ENCODE results near the gene CDKN2B.
"Not testable (repeated sequence)": the region's sequence is repeated elsewhere in the genome, so short reads cannot be mapped to it uniquely, and the experiment has no call there.

Gene CDKN2B, protein sequence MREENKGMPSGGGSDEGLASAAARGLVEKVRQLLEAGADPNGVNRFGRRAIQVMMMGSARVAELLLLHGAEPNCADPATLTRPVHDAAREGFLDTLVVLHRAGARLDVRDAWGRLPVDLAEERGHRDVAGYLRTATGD

DNA sequence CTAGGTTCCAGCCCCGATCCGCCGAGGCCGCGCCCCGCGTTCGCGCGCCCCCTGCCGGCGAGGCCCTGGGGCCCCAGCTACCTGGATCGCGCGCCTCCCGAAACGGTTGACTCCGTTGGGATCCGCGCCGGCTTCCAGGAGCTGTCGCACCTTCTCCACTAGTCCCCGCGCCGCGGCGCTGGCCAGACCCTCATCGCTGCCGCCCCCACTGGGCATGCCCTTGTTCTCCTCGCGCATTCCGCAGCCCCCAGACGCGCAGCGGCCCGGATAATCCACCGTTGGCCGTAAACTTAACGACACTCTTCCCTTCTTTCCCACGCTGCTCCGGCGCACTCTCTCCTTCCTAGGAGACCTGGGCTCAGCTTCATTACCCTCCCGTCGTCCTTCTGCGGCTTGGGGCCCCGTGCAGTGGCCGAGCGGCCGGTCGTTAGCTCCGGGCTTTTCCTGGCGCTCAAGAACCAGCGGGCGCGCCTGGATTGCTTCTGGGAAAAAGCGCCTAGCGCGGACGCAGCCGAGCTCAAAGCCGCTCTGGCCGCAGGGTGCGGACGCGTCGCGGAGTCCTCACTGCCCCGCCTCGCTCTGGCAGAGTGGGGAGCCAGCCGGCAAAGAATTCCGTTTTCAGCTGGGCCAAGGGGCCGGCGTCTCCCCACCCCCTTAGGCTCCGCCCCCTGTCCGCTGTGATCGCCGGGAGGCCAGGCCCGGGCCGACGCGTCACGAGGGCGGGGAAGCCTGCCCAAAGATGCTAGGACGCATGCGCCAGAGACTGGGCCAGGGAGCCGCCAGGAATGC is at the start of gene CDKN2B:
Gene CDKN2B (minus strand): TSS at position 589 of the 789 bp plus-strand sequence. CDS start 352 bp downstream, at position 237.
- DNase-seq, result no peak

DNA sequence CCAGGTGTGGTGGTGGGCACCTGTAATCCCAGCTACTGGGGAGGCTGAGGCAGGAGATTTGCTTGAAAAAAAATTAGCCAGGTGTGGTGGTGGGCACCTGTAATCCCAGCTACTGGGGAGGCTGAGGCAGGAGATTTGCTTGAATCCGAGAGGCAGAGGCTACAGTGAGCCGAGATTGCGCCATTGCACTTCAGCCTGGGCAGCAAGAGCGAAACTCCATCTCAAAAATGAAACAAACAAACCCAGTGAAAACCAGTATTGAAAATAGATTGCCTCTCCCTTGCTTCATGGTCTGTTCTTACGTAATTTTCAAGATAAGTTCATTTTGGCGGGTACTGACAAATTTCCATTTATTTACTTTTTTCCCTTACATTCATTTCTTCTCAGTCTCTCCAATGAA is 48.9 kb upstream of the CDKN2B start:
- DNase-seq, result not testable (repeated sequence)

DNA sequence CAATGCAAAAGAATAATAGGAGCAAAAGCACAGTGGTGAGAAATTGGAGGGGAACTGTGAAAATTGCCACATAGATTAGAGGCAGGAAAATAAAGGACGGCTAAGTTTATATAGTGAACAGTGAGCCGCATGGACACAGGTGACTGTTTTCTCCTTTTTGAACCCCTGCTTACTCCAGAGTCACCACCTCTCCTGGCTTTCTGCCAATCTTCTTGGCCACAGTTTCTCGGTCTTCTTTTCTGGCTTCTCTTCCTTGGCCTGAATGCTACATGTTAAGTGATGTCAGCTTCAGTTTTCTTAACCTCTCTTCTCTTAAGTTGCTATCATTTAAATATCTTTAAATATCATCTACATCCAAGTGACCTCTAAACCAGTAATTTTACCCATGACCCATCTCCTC is 47.3 kb upstream of the CDKN2B start:
- DNase-seq, result no peak

DNA sequence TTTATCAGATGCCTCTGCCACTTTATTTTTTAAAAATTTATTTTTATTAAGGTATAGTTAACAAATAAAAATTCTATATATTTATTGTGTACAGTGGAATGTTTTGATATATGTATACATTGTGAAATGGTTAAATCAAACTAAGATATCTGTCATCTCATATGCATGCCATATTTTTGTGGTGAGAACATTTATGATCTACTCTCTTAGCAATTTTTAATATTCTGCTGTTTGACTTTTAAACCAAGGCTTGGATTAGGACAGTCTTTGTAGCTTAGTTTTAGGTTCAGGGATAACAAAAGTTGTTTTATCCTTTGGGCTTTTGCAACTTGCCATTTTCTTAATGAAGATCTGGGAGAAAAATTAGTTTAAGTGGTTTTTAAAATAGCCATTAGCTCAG is 46.0 kb upstream of the CDKN2B start:
- DNase-seq, result no peak

DNA sequence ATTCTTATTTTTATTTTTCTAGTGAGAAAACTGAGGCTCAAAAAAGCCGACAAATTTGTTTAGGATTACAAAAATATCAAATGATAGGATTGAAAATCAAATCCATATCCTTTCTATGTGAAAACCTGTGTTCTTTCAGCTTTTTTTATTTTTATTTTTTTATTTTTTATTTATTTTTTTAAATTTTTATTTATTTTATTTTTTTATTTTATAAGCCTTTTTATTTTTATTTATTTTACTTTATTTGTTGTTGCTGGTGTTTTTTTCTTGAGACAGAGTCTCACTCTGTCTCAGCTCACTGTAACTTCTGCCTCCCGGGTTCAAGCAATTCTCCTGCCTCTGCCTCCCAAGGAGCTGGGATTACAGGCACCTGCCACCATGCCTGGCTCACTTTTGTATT is 45.4 kb upstream of the CDKN2B start:
- DNase-seq, result no peak

DNA sequence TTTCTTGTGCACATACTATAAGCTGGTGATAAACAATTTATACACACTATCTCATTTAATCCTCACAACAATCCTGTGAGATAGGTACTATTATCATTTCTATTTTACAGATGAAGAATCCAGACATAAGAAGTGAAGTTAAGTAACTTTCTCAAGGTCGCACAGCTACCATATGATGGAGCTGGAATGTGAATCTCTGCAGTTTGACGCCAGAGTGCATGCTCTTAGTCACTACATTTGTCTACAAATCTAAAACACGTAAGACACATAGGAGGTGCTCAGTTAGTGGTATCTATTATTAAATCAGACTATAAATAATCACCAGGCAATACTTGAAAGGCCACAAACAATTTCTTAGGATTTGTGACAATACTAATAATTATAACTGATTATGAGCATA is 45.0 kb upstream of the CDKN2B start:
- DNase-seq, result no peak

DNA sequence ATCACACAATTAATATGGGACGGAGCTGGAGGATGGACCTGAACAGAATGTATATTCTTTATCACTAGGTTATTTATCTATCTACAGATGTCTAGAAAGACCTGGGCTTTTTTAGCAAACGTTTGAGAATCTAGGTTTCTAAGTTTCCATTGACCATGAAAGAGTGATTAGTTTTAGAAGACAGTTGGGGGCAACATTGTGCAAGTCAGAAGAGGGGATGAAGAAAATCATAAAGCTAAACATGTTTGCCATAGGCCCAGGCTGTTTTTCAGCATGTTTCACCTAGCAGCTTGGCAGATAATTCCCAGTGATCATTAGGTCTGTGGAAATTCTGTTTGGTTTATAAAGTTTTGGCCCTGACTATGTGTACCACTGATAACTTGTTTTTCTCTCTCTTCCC is 44.1 kb upstream of the CDKN2B start:
- no peak for DNase-seq

DNA sequence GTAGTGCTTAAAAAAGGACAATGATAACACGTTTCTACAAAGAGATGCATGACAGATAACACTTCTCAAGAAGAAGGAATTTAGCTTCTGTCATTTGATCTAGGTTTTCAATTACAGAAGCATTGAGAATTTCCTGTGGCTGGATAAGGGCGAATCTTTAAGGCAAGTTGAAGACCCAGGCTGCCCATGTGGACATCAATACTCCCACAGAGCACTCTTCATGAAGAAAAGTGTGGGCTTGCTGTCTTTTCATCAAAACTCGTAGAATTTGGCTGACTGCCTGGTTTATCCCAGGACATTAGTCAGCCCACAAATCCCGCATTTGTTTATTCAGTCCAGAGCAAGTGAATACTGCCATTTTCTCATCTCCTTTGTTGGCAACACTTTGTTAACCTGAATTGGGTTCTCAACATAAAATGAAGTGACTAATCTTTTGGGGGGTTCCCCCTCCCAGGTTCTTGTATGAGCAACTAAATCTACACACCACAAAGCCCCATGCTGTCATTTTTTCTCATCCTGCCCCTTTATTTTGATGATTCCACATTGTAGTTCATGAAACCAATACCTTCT is 43.4 kb upstream of the CDKN2B start:
- DNase-seq, result no peak

DNA sequence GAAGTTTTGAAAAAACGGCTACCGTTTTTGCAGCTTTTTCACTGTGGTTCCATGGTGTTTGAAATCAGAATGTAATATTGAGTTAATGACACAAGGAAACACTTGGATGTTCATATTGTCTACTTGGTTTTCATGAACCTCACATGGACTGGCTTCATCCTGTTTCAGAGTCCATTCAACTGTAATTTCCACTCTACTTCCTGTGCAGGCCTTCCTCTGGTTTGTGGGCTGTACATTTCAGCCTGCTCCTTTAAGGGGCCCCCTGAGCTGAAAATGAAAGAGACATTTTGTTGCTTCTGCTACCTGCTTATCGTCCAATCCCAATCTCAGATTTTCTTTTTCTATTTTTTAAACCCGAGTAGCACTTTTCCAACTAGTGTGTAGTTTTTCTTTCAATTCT is 41.8 kb upstream of the CDKN2B start:
- DNase-seq, result peak; percentile 33

DNA sequence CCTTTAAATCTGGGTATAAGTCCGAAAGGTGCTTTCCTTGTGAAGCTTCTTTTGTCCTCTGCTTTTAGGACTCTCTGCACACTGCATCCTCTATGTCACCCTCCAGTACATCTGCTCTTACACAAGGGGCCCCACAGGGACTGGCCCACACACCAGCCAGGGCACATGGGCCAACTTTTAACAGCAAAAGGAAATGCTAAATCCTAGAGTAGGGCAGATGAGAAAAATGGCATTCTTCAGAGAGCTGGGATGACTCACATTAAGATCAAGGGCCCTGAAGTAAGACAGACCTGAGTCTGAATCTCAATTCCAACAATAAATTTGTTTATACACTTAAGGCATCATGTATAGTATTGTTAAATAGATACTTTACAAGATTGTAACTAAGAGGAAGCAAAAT is 40.3 kb upstream of the CDKN2B start:
- no peak for DNase-seq

DNA sequence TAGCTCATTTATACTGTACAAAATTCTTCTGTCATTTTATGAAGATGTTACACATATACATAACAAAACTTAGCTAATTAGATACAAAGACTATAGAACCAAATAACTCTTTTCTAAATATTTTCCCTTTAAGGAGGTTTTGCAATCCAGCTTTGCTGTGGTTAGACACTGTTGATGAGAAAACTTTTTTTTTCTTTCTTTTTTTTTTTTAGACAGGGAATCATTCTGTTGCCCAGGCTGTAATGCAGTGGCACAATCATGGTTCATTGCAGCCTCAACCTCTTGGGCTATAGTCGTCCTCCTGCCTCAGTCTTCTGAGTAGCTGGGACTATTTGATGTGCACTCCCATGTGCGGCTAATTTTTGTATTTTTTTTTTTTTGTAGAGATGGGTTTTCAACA is 38.5 kb upstream of the CDKN2B start:
- no peak for DNase-seq

DNA sequence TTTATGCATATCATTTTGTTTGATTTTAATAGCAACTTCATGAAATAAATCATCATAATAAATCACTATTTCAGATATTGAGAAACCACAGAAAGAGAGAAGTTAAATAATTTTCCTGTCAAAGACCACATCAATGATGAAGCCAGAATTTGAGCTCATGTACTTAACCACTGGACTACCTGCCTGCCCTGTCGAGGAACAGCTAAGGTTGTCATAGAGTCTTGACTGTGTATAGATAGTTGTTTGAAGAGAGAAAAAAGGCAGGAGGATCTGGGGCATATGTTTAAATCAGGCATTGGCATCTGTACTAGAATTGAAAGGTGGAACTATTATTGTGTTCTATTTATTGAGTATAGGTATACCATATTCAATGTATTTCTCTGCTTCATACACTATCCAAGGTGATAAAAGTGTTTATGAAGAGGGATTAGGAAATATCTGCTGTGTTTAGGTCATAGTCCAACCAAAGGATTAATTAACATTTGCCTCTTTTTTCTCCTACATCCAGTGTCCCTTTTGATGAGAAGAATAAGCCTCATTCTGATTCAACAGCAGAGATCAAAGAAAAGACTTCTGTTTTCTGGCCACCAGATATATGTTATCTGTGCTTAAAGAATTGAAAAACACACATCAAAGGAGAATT is 37.3 kb upstream of the CDKN2B start:
- DNase-seq, result no peak

DNA sequence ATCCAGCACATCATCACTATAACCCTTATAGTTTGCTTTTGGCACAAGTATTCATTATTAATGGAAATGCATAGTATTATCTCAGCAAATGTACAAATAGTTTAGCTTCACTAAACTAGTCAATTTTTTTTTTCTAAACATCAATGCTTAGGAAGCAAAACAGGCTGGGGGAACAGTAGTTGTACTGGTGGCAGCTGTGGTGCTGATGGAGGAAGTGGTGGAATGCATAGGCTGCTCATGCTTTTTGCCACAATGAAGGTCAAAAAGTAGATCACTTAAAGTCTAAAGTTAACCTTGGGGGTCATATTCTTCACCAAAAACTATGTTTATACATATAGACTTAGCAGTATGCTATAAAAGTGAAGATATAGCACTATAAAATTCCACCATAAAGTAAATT is 36.3 kb upstream of the CDKN2B start:
- DNase-seq, result no peak

DNA sequence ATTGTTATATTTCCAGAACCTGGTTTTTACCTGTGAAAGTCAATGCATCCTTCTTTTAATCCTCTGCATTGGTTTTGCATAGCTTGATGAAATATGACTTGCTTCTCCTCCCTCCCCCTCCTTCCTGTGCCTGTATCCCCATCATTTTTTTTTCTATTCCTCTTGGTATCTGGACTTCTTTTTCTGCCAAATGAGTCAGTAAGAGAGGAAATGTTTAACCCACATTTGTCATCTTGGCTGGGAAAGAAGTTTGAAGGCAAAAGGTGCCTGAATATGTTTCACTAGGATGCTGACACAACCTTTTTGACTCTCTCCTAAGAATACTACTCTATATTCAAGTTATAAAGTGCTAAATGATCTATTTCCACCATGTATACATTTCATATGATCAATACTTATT is 35.5 kb upstream of the CDKN2B start:
- DNase-seq, result no peak

DNA sequence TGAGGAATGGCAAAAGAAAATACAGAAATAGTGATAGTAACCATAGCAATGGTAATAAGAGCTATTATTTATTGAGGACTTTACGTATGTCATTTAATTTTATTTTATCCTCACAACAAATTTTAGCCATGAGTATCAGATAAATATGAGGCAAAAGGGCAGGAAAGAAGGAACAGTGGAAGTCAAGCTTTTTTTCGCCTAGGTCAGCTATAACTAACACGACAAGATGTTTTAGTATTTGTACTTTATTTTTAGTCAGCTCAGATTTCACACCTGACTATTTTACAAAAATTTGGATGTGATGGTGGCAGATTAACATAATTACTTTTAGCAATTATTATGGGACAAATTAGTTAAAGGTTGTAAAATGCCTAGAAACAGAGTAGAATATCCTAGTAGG is 34.8 kb upstream of the CDKN2B start:
- DNase-seq, result no peak

DNA sequence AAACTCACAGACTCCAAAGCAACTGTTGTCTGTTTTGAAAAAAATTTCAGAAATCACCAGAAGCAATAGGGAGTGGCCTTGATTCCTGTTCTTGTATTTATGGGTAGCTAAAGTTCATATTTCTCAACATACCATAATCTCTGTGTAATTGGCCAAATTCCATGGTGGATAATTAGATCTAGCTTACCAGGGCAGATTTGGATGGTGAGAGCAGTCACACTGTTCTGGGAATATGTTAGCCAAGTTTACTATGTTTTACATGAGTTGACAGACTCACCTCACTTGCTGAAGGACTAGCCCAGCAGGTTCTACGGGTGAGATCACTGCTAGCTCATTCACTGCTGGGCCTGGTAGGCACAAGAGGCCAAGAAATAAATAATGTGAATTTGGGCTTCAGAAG is 32.7 kb upstream of the CDKN2B start:
- DNase-seq, result no peak

DNA sequence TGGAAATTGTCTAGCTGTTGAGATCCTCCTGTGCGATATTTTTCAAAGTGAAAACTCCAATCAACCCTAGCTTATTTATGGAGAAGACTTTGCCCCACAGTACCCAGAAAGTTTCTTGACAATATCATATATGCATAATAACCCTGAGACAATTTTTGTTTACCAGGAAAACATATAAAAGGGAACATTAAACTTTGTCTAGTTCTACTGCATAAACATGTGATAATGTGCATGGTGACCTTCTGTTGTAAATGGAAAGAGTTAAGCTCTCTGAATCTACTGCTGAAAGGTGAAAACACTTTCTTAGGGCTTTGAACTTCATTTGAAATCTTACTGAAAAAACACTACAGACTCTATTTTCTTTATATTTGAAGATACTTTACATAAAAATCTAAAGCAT is 32.2 kb upstream of the CDKN2B start:
- DNase-seq, result no peak

DNA sequence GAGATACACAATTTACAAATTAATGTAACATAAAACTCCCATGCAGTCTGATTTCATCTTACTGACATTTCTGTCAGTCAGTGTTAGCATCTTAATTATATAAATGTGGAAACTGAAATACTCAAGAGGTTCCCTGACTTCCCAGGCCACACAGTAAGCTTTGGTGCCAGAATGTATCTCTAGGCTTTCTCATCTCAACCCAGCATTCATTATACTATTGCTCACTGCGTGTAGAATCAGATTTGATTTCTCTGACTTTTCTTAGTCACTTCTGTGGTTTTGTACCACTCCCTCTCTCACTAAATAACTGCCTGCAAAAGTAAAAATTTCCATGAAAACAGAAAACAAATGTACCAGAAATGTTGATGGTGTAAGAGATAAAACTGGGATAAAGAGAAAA is 31.7 kb upstream of the CDKN2B start:
- no peak for DNase-seq

DNA sequence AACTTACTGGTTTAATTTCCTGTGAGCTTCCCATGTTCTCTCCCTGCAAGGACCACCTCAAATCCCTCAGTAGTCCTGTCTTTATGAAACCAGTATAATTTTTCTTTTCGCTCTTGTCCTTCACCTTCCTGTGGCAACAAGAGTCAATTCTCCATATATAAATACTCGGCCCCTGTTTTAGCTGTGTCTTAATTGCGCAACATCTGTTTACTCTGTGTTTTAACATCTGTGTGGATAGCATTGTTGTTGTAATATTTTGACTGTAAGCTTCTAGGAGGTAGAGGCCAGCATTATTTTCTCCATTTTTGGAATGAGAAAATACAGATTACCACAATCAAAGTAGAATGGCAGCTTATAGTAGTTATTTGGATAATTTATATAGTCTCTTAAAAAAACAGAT is 30.2 kb upstream of the CDKN2B start:
- DNase-seq, result no peak

DNA sequence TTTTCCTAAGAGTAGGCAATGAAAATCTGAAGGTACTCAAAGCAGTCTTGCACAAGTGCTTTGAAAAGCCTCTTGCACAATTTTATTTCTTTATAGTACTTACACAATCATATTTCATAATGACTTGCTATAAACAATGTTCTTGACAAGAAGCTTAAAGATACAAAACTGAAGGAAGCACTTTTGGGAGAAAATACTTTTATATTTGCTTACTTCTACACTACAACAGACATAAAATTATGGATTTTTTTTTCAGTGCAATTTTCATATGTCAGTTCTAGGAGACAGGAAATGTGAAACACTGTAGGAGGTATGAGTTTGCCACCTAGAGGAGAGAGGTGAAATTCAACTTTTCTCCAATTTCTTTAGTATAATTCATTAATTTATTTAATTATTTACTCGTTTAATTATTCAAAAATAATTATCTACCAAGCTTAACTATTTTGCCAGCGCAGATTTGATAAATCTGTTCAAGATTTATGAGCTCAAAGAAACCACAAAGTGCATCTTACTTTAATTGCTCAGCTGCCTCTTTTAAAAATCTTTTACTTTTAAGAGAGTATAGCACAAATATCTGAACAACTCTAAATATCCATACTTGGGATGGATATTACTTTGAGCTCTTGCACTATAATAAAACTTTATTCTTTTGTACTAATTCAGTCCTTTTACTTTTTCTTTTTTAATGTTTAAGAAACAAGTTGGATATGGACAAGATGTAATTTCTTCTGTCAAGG is 29.0 kb upstream of the CDKN2B start:
- DNase-seq, result no peak

DNA sequence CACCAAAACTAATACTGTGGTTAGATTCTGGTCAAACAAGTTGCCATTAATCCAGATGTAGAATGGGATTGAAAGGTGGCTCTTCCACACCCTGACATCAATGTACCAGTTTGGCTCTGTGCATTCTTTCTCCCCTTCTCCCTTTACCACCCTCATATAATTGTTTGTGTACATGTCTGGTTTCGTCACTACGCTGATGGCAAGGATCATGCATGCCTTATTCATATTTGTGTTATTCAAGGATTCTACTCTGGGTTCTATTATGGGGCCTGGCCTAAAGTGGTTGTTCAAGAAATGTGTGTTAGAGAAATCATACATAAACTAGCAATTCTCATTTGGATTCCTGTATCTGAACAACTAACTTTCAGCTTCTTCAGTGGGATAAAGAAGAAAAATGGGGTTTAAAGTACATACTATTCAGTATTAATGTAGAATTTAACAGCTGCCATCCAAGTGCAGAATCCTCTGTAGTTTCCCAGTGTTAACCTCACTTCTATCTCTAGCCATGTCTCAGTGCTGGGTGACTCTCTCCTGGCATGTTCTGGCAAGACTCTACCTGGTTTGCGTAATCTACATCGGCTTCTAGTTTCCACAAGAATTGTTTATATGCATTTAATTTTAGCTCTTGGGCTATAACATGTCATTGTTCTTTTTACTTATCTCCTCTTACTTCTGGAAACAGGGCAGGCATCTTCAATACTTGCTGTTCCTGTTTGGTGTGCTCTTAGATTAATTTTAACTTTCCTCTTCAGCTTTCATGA is 27.9 kb upstream of the CDKN2B start:
- no peak for DNase-seq

DNA sequence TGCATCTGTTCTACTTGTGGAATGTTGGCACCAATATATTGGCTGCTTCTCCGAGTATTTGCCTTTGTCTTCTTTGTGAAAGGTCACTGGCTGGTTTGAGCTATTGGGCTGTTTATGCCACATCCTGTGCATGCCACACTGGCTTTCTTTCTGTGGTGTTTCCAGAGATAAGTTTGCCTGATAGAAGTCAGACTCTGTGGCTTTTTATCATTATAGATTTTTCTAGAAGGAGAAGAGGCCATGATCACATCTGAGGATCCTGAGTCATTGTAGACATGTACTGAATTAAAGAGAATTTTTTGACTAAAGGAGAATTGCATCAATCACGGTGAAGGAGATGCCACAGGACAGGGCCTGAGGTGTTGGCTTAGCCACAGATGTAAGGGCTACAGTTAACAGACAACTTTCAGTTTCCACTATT is 26.5 kb upstream of the CDKN2B start:
- no peak for DNase-seq

All from KG1 (cell line).